HepG2 (cell line): ENCODE results near the gene RASA4B. TPM values are rescaled to one million over a fixed set of nuclear protein-coding genes. Genes with fewer than 3 reads are reported as not detected.
"Not testable (repeated sequence)": the region's sequence is repeated elsewhere in the genome, so short reads cannot be mapped to it uniquely, and the experiment has no call there.

ENCODE experiments used
- ATAC-seq: fragments of 200-7000 bp; cut with Tn5 transposase; 3 replicates; pipeline ENCODE4 v1.9.1; 2020; ENCODE audit warnings: mild to moderate bottlenecking, moderate library complexity
- BruUV-seq: library from RNA; stranded (reverse); fragments of 400-500 nt; replicated peaks from 2 replicates; lab custom pipeline; 2021; lab: Mats Ljungman, UMichigan
- CTCF ChIA-PET: fragments of 300-600 bp; formaldehyde crosslinking; extraction: SDS; loops from one replicate; lab custom pipeline; 2021; ENCODE audit warnings: low total read pairs, inconsistent platforms, low intra/inter-chr PET ratio; lab: Yijun Ruan, JAX
- POLR2A ChIA-PET: fragments of 350-600 bp; sonication (Branson Sonifier 250); formaldehyde crosslinking; loops from one replicate; lab custom pipeline; 2020; ENCODE audit warnings: antibody characterized with exemption, inconsistent platforms; lab: Yijun Ruan, JAX
- DNase-seq: peaks from one replicate; pipeline ENCODE4 v3.0.0-alpha.2; 2015; ENCODE audit warnings: low spot score
- FAIRE-seq: peaks from 3 replicates; lab custom pipeline; 2011; peaks lifted over from hg19 to GRCh38; lab: Jason Lieb, UNC
- H2AFZ ChIP-seq: one replicate; pipeline ENCODE4 v1.6.1; 2011; ENCODE audit warnings: low read length, inconsistent platforms
- H3K27ac ChIP-seq: fragments of 300-600 bp; 3 replicates; pipeline ENCODE4 v1.8.0; 2011; ENCODE audit warnings: mixed run types, mild to moderate bottlenecking, mixed read lengths, low read length, inconsistent platforms; ENCODE audit not compliant: insufficient read depth; ENCODE audit errors: extremely low read length
- H3K27me3 ChIP-seq, 2 experiments: fragments of 200-600 bp in 1 of 2; 2 replicates in 1 of 2; 3 replicates in 1 of 2; pipeline versions ENCODE4 v1.6.0 to v1.8.0; 2011; ENCODE audit warnings: low read length in 2 of 2, mild to moderate bottlenecking in 2 of 2, moderate library complexity in 2 of 2, inconsistent platforms in 1 of 2; ENCODE audit not compliant: insufficient read depth in 2 of 2, control insufficient read depth in 1 of 2
- H3K36me3 ChIP-seq, 2 experiments: fragments of 200-600 bp in 1 of 2; replicated peaks in 1 of 2; 2 replicates in 1 of 2; 3 replicates in 1 of 2; pipeline versions ENCODE4 v1.5.1 to v1.8.0; 2011; ENCODE audit warnings: low read length in 2 of 2, inconsistent platforms in 1 of 2; ENCODE audit not compliant: insufficient read depth in 2 of 2, control insufficient read depth in 1 of 2
- H3K4me1 ChIP-seq: 2 replicates; pipeline ENCODE4 v1.5.1; 2012; ENCODE audit warnings: low read length, inconsistent platforms; ENCODE audit not compliant: insufficient read depth
- H3K4me2 ChIP-seq: 2 replicates; pipeline ENCODE4 v1.6.0; 2011; ENCODE audit warnings: low read depth, low read length, inconsistent platforms
- H3K4me3 ChIP-seq, 3 experiments: fragments of 200-600 bp in 1 of 3; sonication (generic), shearing (Covaris generic) in 1 of 3; replicated peaks in 1 of 3; 2 replicates each; pipeline ENCODE4 v1.5.1; 2011 to 2016; ENCODE audit warnings: low read length in 3 of 3, inconsistent platforms in 2 of 3, low read depth in 2 of 3, mild to moderate bottlenecking in 2 of 3, control low read depth in 1 of 3, mixed read lengths in 1 of 3; ENCODE audit not compliant: insufficient read depth in 1 of 3
- H3K79me2 ChIP-seq: one replicate; pipeline ENCODE4 v1.6.1; 2011; ENCODE audit warnings: low read length, inconsistent platforms; ENCODE audit not compliant: insufficient read depth
- H3K9ac ChIP-seq: 2 replicates; pipeline ENCODE4 v1.6.0; 2011; ENCODE audit warnings: mild to moderate bottlenecking, low read depth, low read length, inconsistent platforms; ENCODE audit not compliant: insufficient read depth
- H3K9me3 ChIP-seq: 2 replicates; pipeline ENCODE4 v1.5.1; 2012; ENCODE audit warnings: mild to moderate bottlenecking, low read length
- H4K20me1 ChIP-seq: 2 replicates; pipeline ENCODE4 v1.6.0; 2011; ENCODE audit warnings: inconsistent platforms, mild to moderate bottlenecking, low read length, moderate library complexity; ENCODE audit not compliant: insufficient read depth
- WGBS: methylation state at CpG from one replicate; pipeline ENCODE4 v1.1.6; 2017; ENCODE audit warnings: low lambda C conversion rate; 5-methylcytosine and 5-hydroxymethylcytosine counted together
- in situ Hi-C: cut with HindIII; loops from 2 replicates; pipeline ENCODE4 v1.10.0; 2017; ENCODE audit warnings: low pct_unique_long_range_greater_than_20kb; ENCODE audit not compliant: extremely low pct_ligation_motif_present
- intact Hi-C: fragments of 100-400 bp; cut with micrococcal nuclease; formaldehyde crosslinking; loops from one replicate; pipeline ENCODE4 v1.10.0; 2022; ENCODE audit not compliant: unreplicated experiment
- polyA plus RNA-seq, 8 experiments: library from polyadenylated mRNA; depleted of rRNA in 3 of 8; stranded (reverse) in 7 of 8; unstranded in 1 of 8; fragments of >200 nt; fragmentation: Illumina TruSeq in 4 of 8; extraction: Trizol in 4 of 8; gene quantifications; 2 replicates each; pipeline versions ENCODE4 v1.2.1 to v1.2.3, GENCODE V29; 2011 to 2016; ENCODE audit warnings: low read depth in 4 of 8, missing spikeins in 1 of 8, mixed read lengths in 1 of 8; ENCODE audit not compliant: insufficient read depth in 1 of 8
- total RNA-seq, 5 experiments: library from RNA; depleted of rRNA; stranded (reverse); fragments of >200 nt; fragmentation: Illumina TruSeq; extraction: Trizol; gene quantifications; 2 replicates each; pipeline ENCODE4 v1.2.3, GENCODE V29; 2016; ENCODE audit warnings: low read depth in 1 of 5

The RASA4B gene
- total and polyA plus RNA-seq, 2 of the 13 experiments (the other 11 are each of a cell fraction or from before 2014, with no cell fraction given): 0.82 to 1.3 TPM

DNA sequence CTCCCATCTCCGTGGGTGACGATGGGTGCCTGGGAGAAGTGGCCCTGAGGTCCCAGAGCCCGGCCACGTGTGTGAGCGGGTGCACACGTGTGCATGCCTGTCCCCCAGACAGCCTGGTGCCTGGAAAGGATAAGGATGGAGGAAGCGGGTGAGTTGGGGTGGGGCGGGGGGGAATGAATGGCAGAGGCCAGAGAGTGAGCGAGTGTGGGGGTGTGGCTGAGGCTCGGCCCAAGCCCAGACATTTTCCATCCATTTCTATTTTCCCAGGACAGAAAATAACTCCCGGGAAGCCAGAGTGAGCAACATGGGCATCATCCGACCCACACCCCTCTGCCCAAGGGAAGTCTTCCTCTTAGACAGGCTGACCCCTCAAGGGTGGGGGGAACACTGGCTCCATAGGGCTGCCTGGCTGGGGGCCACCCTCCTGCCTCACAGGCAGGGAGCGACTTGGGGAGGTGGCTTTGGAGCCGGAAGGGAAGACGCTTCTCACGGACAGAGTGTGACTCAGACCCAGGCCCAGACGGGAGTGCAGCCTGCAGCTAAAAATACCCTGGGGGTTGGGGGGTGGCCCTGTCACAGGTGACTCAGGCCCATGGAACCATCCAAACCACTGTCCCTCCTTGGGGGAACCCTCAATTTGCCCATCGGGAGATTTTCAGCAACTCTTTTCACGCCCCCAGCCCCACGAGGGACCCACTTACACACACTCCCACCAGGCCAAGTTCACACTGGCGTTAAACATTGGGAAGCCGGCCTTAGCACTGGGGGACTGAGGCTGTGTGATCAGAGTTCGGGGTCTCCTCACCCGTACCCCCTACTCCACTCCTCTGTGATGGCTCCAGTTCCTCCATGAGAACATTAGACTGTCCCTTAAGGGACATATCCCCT, 12.0 kb downstream of the RASA4B start:
- ATAC-seq: peak; percentile 39
- in situ Hi-C loops, H3K27ac ChIP-seq: not testable (repeated sequence)

DNA sequence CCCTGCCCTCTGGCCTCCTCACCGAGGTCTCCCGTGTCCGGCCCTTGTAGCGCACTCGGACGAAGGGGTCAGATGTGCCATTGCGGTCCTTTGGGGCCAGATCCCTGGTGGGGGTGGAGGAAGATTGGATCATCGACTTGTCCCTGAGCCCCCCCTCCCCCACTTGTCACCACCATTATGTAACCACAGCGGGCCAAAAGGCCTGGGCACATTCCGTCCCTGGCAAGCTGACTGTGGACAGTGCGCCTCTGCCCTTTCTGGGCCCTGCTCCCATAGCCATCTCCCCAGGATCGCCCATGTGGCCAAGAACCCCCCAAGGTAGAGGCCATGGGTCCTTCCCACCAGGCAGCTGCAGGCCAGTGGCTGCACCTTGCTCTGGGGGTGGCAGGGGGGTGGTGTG, 14.4 kb downstream of the RASA4B start:
- in situ Hi-C loops, DNase-seq, CTCF ChIA-PET, H2AFZ ChIP-seq, intact Hi-C loops, FAIRE-seq, H3K9ac ChIP-seq, H3K4me1 ChIP-seq, H3K79me2 ChIP-seq, H4K20me1 ChIP-seq, H3K27me3 ChIP-seq, H3K4me3 ChIP-seq, POLR2A ChIA-PET, BruUV-seq, H3K36me3 ChIP-seq, H3K4me2 ChIP-seq, H3K27ac ChIP-seq, H3K9me3 ChIP-seq: not testable (repeated sequence)
- WGBS: no CpG with 5 or more reads among the region's 12 CpGs
- ATAC-seq: peak; percentile 15; the same call in 2 of the 3 replicates

More for the DNA sequence above, 12.0 kb downstream of the RASA4B start:
- CTCF ChIA-PET, intact Hi-C loops, H3K36me3 ChIP-seq, H2AFZ ChIP-seq, H3K4me1 ChIP-seq, H3K79me2 ChIP-seq, H4K20me1 ChIP-seq, H3K4me2 ChIP-seq, FAIRE-seq, DNase-seq, H3K9me3 ChIP-seq, BruUV-seq, H3K9ac ChIP-seq, H3K4me3 ChIP-seq, H3K27me3 ChIP-seq, POLR2A ChIA-PET: not testable (repeated sequence)
- 65% methylated on average over 5 of the region's 24 CpGs for WGBS

DNA sequence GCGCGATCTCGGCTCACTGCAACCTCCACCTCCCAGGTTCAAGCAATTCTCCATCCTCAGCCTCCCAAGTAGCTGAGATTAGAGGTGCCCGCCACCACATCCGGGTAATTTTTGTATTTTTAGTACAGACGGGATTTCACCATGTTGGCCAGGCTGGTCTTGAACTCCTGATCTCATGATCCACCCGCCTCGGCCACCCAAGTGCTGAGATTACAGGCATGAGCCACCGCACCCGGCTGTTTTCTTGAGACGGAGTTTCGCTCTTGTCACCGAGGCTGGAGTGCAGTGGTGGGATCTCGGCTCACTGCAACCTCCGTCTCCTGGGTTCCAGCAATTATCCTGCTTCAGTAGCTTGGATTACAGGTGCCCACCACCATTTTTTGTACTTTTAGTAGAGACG, 19.3 kb downstream of the RASA4B start:
- H2AFZ ChIP-seq, H3K36me3 ChIP-seq, ATAC-seq, H3K4me2 ChIP-seq, H3K27ac ChIP-seq, intact Hi-C loops, H3K9me3 ChIP-seq, CTCF ChIA-PET, H4K20me1 ChIP-seq, H3K4me3 ChIP-seq, BruUV-seq, POLR2A ChIA-PET, H3K27me3 ChIP-seq, H3K4me1 ChIP-seq, DNase-seq, H3K79me2 ChIP-seq, FAIRE-seq, H3K9ac ChIP-seq, in situ Hi-C loops: not testable (repeated sequence)
- 88% methylated on average over 12 of the region's 16 CpGs for WGBS

DNA sequence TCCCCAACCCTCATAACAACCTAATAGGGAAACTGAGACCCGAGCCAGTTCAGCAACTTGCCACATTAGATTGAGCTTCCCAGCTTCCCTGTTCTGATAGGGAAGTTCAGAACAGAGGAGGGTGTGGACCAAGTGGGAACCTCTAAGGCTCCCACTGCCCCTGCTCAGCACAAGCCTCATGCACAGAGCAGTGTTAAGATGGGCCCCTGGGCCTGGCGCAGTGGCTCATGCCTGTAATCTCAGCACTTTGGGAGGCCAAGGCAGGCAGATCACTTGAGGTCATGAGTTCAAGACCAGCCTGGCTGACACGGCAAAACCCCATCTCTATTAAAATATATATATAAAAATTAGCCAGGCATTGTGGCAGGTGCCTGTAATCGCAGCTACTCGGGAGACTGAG, 20.3 kb downstream of the RASA4B start:
- FAIRE-seq, CTCF ChIA-PET, POLR2A ChIA-PET, H3K36me3 ChIP-seq, H3K4me2 ChIP-seq, H3K9ac ChIP-seq, H3K27ac ChIP-seq, H3K27me3 ChIP-seq, H3K79me2 ChIP-seq, H3K4me1 ChIP-seq, H4K20me1 ChIP-seq, intact Hi-C loops, H3K4me3 ChIP-seq, H2AFZ ChIP-seq, H3K9me3 ChIP-seq, DNase-seq, ATAC-seq, BruUV-seq, in situ Hi-C loops: not testable (repeated sequence)
- WGBS: 88% methylated on average over 1 of the region's 5 CpGs
